Inflammatory macrophage (primary cell): ENCODE results near the gene UROS.

Experiments used
- DNase-seq, 2 donors: peaks; one replicate each; pipeline ENCODE4 v3.0.0-alpha.2; 2020 to 2022

Gene UROS

DNA sequence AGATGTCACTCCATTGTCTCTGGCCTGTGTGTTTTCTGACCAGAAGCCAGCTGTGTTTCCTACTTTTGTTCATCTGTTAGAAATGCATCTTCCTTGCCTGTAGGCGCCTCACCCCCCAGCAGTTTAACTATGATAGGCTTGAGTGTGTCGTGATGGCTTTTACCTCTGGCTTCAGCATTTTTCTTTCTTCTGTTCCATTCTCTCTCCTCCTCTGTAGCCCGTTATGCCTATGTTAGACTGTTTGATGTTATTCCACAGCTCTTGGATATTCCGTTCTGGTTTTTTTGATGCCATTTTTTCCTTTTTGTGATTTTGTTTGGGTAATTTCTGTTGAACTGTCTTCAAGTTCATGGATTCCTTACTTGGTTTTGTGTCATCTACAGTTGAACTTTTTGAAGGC is 65.3 kb downstream of the UROS start:
- no peak for DNase-seq

GRCh38 chr10:125756853-125757487 is 66.1 kb downstream of the UROS start:
- DNase-seq = no peak

- DNase-seq = no peak
Observed at GRCh38 chr10:125756196-125756595, 66.9 kb downstream of the UROS start.

- DNase-seq = no peak
Observed at GRCh38 chr10:125747417-125747816, 75.6 kb downstream of the UROS start.

DNA sequence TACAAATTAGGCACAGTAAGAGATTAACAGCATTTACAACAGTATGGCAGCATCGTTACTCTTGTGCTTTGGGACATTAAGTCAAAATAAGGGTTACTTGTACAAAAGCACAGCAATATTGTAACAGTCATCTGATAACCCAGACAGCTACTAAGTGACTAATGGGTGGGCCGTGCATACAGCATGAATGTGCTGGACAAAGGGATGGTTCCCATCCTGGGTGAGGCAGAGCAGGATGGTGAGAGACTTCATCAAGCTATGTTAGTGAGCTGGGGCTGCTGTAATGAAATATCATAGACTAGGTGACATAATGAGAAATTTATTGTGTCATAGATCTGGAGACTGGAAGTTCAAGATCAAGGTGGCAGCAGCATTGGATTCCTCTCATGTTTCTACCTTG is 78.1 kb downstream of the UROS start:
- DNase-seq = no peak

GRCh38 chr10:125742465-125742864 is 80.6 kb downstream of the UROS start:
- DNase-seq = no peak

DNA sequence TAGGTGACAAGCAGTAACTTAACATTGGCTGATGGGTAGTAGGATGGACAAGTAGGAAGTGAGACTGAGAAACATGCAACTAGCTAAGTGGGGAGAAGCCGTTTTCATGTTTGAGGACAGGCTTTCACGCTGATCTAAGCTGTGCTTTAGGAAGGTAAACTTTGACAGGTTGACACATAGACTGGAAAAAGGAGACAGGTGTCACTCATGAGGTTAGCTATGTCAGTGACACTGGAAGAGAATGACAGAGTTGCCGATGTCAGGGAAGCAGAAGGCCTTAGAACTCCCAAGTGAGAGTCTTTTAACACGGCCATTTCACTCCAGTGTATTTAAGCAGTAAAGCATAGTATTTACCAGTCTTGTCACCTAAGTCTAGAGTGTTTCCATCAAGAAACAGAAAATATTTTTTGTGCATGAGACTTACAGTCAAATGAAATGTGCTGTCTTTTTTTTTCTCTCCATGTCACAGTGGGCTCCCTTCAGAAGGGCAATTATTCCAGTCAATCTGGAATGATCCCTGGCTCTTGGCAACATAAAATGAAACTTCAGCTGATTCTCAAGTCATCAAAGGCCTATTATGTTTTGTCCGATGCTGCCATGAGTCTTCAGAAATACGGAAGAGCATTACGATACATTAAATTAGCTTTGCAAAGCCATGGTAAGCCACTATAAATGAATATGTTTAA is 82.9 kb downstream of the UROS start:
- no peak for DNase-seq
